ENCODE results near the gene ZCCHC3.
A peak's percentile ranks its signal among the peaks of the same experiment; 100 is the strongest.

The ZCCHC3 gene

DNA sequence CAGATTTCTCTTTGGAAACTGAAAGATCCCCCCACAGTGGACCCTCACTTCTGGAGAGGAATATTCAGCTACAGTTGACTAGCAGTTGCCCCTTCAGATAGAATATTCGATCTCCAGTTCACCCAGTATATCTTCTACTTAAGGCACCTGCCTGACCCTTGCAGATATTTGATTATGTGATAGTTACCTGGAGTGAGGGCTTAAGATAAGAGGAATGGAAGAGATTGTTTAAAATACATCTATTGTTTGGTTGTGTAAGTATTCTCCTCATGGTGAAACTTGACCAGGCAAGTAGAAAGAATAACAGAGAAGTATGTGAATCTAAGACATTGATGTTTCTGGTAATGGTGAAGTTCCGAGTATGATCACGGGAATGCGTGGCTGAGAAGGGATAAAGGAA lies 1.6 kb upstream of the ZCCHC3 start:
- no peak overlapping the region for H3K4me3 ChIP-seq (ENCODE audit: low read length)
- no peak for DNase-seq (ENCODE audit: low read depth)
- TF ChIP-seq, protein P1, sequence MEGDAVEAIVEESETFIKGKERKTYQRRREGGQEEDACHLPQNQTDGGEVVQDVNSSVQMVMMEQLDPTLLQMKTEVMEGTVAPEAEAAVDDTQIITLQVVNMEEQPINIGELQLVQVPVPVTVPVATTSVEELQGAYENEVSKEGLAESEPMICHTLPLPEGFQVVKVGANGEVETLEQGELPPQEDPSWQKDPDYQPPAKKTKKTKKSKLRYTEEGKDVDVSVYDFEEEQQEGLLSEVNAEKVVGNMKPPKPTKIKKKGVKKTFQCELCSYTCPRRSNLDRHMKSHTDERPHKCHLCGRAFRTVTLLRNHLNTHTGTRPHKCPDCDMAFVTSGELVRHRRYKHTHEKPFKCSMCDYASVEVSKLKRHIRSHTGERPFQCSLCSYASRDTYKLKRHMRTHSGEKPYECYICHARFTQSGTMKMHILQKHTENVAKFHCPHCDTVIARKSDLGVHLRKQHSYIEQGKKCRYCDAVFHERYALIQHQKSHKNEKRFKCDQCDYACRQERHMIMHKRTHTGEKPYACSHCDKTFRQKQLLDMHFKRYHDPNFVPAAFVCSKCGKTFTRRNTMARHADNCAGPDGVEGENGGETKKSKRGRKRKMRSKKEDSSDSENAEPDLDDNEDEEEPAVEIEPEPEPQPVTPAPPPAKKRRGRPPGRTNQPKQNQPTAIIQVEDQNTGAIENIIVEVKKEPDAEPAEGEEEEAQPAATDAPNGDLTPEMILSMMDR (conservative IDR thresholded peaks at IDR 0.05; ENCODE audit: low read depth, low read length): no peak

DNA sequence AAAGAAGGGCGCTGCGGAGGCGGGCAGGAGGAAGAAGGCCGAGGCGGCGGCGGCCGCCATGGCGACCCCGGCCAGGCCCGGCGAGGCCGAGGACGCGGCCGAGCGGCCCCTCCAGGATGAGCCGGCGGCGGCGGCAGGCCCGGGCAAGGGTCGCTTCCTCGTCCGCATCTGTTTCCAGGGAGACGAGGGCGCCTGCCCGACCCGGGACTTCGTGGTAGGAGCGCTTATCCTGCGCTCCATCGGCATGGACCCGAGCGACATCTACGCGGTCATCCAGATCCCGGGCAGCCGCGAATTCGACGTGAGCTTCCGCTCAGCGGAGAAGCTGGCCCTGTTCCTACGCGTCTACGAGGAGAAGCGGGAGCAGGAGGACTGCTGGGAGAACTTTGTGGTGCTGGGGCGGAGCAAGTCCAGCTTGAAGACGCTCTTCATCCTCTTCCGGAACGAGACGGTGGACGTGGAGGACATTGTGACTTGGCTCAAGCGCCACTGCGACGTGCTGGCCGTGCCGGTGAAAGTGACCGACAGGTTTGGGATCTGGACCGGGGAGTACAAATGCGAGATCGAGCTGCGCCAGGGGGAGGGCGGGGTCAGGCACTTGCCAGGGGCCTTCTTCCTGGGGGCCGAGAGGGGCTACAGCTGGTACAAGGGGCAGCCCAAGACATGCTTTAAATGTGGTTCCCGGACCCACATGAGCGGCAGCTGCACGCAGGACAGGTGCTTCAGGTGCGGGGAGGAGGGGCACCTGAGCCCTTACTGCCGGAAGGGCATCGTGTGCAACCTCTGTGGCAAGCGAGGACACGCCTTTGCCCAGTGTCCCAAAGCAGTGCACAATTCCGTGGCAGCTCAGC lies 780 bp downstream of the ZCCHC3 start:
- peak overlapping the region; percentile 95 for H3K4me3 ChIP-seq (ENCODE audit: low read length)
- TF ChIP-seq, protein P1 (conservative IDR thresholded peaks at IDR 0.05; ENCODE audit: low read depth, low read length): no peak
- DNase-seq (ENCODE audit: low read depth): no peak

DNA sequence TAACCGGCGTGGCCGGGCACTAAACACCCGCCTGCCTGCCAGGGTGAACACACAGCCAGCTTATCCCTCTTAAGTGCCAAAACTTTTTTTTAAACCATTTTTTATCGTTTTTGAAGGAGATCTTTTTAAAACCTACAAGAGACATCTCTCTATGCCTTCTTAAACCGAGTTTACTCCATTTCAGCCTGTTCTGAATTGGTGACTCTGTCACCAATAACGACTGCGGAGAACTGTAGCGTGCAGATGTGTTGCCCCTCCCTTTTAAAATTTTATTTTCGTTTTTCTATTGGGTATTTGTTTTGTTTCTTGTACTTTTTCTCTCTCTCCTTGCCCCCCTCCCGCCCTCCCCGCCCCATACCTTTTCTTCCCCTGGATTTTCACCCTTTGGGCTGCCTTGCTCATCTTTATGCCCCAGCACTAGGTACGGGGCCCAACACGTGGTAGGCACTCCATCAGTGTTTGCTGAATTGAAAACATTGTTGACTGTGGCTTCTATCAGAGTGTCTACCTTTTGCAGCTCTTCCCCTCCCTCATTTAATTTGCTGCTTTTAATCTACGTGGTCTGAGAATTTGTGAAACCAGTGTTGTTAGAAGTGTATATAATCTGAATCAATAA lies 1.5 kb downstream of the ZCCHC3 start:
- peak overlapping the region; percentile 95 for H3K4me3 ChIP-seq (ENCODE audit: low read length)
- no peak for DNase-seq (ENCODE audit: low read depth)
- TF ChIP-seq, protein P1 (conservative IDR thresholded peaks at IDR 0.05; ENCODE audit: low read depth, low read length): no peak

DNA sequence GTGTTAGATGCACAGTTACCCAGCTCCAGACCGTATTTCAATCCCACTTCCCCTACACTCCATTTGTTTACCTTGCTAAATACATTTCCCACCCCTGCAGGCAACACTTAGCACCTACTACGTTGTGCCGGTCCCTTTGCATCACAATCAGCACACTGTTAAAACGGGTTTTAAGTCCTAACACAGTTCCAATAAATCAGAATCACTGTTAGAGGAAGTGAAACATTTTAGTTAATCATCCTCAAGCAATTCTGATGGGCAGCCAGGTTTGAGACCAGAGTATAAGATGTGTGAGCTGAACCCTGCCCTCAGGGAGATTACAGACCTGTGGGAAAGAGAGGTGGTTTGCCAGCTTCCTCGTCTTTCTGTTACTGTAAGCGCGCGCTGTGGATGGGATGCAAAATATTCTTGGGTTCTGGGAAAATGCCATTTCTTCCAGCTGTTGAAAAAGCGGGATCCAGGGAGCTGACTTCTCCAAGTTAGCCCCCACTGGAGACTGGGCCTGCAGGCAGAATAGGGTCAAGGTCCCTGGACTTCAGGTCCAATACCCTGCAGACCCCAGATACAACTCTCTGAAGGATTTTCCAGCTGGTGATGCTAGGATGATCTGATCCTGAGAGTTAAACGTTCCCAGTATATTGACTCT lies 3.1 kb downstream of the ZCCHC3 start:
- H3K4me3 ChIP-seq (ENCODE audit: low read length): peak overlapping the region; percentile 95
- TF ChIP-seq, protein P1 (conservative IDR thresholded peaks at IDR 0.05; ENCODE audit: low read depth, low read length): no peak
- DNase-seq (ENCODE audit: low read depth): no peak

DNA sequence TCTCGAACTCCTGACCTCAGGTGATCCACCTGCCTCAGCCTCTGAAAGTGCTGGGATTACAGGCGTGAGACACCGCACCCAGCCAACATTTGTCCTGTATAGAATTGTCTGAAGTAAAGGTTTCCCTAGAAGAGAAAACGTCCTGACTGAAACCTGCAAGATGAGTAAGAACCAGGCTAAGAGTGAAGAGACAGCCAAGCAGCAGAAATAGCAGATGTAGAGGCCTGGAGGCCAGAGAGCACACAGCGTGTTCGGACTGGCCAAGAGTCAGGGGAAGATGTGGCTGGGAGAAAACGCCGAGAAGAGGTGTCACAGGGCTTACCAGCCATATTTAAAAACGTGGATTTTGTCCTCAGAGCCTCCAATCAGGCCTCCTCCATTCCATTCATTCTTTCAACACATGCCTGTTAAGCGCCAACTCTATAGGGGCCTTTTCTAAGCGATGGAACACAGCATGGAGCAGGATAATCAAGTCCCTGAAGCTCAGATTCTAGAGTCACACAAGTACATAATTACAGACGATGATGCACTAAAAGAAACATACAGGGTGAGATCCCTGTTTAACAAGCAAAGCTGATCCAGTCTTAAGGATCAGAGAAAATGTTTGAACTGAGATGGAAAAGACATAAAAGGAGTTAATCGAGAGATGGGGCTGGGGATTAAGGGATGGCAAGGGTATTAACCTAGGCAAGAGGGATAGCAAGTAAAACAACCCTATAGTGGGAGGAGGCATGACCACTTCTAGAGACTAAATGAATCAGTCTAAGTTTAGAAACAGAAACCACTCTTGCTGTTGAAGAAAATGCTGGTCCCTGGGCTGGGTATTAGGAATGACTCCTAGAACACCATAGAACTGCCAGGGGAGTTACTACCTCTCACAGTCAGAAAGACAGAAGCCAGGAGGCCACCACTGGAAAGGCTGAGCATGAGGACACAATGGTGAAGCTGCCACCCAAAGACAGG lies 4.8 kb downstream of the ZCCHC3 start:
- TF ChIP-seq, protein P1 (conservative IDR thresholded peaks at IDR 0.05; ENCODE audit: low read depth, low read length): no peak
- DNase-seq (ENCODE audit: low read depth): no peak
- no peak overlapping the region for H3K4me3 ChIP-seq (ENCODE audit: low read length)

DNA sequence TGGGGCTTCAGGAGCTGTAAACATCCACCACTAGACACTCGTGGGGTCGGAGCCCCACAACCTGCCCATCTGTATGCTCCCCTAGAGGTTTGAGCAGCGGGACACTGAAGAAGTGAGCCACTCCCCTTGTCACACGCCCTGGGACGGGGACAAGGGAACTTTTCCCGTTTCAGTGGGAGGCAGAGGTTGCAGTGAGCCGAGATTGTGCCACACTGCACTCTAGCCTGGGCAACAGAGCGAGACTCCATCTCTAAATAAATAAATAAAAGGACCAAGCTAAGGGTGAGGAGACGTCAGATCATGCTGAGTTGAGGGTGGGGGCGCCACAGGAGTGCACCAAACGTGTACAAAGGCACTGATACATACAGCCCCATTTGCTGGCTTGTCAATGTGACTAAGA lies 8.4 kb downstream of the ZCCHC3 start:
- TF ChIP-seq, protein P1 (conservative IDR thresholded peaks at IDR 0.05; ENCODE audit: low read depth, low read length): no peak
- no peak for DNase-seq (ENCODE audit: low read depth)
- no peak overlapping the region for H3K4me3 ChIP-seq (ENCODE audit: low read length)

All from retinal pigment epithelial cell (primary cell).